ENCODE results near the gene CPSF3.
"Not testable (repeated sequence)": the region's sequence is repeated elsewhere in the genome, so short reads cannot be mapped to it uniquely, and the experiment has no call there.

Gene CPSF3

DNA sequence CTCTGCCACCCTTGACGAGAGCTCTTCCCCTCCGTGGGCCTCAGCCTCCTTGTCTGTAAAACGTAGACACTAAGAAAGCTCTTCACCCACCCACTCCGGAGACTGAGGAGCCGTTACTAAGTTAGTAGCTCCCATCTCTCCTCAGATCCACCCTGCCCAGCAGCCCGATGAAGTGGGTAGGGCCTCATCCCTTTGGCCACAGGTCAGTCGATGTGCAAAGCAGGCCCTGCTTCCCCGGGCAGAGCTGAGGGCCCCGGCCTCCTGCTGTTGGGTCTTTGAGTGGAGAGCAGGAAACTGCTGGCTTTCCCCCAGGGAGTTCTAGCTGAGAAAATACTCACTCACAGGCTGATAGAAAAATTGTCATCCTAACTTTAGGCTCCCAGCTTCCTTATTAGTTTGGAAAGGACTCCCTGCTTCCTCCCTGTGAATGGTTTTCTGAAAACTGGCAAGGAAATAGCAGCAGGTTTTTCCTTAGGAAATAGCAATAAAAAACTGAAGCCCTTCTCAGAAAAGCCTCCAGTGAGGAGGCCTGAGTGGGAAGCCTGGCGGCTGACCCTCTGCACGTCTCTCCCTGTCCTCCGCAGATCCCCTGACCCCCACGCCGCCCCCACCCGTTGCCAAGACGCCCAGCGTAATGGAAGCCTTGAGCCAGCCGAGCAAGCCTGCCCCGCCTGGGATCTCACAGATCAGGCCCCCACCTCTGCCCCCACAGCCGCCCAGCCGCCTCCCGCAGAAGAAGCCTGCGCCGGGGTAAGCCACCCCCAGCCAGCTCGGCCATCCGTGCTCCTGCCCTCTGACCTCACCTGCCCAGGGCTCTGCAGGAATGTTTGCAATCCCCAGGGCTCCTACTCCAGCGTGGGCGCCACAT is 30.3 kb upstream of the CPSF3 start:
- in situ Hi-C loops (cut with HindIII; ENCODE audit: low sequenced_read_pairs), result no loop called here

DNA sequence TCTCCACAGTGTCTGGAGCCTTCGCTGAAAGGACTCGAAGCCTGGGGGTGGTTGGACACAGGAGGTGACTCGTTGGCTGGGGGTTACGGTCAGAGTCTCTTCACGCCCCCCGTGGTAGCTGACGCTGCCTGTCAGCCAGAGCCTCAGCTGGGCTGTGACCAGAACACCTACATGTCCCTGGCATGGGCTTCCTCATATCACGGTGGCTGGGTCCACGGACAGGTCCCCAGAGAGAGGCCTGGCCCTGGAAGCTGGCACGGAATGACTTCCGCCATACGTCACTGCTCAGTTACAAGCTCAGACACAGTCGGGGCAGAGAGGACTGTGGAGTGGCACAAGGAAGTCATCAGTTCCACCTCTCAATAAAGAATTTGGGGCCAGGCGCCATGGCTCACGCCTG is 28.6 kb upstream of the CPSF3 start:
- in situ Hi-C loops (cut with HindIII; ENCODE audit: low sequenced_read_pairs), result no loop called here

DNA sequence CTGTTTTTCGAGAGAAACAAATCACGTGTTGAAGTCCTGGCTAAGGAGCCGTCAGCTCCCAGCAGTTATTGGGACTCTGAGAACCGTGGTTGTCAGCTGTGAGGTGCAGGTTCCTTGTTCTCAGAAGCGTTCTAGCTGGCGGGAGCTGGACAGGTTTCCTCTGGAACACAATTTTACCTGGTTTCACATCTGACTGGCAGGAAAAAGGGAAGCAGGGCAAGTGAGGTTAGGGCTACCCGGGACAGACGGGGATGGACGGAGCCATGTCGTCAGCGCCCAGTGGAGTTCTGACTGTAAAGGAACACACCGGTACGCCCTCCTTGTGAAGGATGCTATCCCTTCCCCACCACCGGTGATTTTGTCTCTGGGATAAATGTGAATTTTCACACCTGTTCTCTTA is 26.3 kb upstream of the CPSF3 start:
- in situ Hi-C loops (cut with HindIII; ENCODE audit: low sequenced_read_pairs), result no loop called here

DNA sequence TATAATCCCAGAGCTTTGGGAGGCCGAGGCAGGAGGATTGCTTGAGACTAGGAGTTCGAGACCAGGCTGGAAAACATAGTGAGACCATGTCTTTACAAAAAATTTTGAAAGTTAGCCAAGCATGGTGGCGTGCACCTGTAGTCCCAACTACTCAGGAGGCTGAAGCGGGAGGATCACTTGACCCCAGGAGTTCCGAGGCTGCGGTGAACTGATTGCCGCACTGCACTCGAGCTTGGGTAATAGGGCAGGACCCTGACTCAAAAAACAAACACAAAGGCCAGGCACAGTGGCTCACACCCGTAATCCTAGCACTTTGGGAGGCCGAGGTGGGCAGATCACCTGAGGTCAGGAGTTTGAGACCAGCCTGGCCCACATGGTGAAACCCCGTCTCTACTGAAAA is 25.2 kb upstream of the CPSF3 start:
- in situ Hi-C loops (cut with HindIII; ENCODE audit: low sequenced_read_pairs), result not testable (repeated sequence)

GRCh38 chr2:9398881-9399780 is 24.3 kb upstream of the CPSF3 start:
- in situ Hi-C loops (cut with HindIII; ENCODE audit: low sequenced_read_pairs), result no loop called here

- in situ Hi-C loops (cut with HindIII; ENCODE audit: low sequenced_read_pairs), result no loop called here
Observed at GRCh38 chr2:9400268-9401058, 23.0 kb upstream of the CPSF3 start.

DNA sequence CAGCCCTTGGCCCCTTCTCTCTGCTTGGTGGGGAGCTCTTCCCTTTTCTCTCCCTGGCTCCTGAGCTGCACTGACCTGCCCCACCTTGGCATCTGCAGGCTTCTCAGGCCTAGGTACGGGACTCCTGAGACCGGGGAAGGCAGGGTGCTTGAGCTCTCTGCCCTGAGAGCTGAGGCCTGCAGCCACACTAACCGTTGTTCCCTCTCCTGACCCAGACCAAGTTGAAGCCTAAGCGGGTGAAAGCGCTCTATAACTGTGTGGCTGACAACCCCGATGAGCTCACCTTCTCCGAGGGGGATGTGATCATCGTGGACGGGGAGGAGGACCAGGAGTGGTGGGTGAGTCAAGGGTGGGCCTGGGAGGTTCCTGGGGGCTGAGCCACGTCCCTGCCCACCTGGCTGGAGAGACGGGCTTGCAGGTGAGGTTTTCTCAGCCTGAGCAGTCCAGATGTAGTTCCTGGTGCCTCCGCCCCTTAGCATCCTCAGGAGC is 22.4 kb upstream of the CPSF3 start:
- in situ Hi-C loops (cut with HindIII; ENCODE audit: low sequenced_read_pairs), result no loop called here

GRCh38 chr2:9401646-9402371 is 21.6 kb upstream of the CPSF3 start:
- in situ Hi-C loops (cut with HindIII; ENCODE audit: low sequenced_read_pairs), result no loop called here

DNA sequence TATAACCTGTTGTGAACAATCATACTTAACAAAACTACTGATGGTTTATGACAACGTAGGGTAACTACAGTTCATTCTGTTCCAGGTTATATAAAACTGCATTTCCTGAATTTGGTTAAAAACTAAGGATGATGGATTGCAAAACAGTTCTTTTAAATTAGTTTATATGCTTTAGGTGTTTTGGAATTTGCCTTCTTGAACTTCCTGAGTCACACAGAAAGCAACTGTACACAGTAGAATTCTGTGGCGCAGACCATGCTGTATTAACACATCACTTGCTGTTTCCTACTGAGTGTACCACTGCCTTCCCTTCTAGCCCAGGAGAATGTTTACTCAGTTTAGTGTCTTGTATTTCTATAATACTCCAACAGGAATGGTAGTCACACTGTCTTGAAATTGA is 19.5 kb upstream of the CPSF3 start:
- in situ Hi-C loops (cut with HindIII; ENCODE audit: low sequenced_read_pairs), result no loop called here

DNA sequence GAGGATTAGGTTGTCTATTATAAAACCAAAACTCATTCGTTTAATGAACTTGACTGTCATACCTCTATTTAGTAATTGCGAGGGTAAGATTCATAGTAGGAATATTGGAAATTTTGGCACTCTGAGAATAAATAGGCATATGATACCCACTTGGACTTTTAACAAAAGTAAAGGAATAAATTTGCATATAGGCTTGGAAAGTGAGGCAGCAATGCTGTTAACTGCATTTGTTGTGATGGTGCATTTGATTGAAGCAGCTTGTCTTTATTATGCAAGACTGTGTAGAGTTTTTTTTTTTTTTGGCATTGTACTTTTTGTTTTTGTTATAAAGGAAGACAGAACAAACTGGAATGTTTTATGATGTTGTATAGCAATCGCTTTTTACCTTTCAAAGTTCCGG is 19.0 kb upstream of the CPSF3 start:
- in situ Hi-C loops (cut with HindIII; ENCODE audit: low sequenced_read_pairs), result no loop called here

- in situ Hi-C loops (cut with HindIII; ENCODE audit: low sequenced_read_pairs), result no loop called here
Observed at GRCh38 chr2:9405636-9406035, 17.8 kb upstream of the CPSF3 start.

DNA sequence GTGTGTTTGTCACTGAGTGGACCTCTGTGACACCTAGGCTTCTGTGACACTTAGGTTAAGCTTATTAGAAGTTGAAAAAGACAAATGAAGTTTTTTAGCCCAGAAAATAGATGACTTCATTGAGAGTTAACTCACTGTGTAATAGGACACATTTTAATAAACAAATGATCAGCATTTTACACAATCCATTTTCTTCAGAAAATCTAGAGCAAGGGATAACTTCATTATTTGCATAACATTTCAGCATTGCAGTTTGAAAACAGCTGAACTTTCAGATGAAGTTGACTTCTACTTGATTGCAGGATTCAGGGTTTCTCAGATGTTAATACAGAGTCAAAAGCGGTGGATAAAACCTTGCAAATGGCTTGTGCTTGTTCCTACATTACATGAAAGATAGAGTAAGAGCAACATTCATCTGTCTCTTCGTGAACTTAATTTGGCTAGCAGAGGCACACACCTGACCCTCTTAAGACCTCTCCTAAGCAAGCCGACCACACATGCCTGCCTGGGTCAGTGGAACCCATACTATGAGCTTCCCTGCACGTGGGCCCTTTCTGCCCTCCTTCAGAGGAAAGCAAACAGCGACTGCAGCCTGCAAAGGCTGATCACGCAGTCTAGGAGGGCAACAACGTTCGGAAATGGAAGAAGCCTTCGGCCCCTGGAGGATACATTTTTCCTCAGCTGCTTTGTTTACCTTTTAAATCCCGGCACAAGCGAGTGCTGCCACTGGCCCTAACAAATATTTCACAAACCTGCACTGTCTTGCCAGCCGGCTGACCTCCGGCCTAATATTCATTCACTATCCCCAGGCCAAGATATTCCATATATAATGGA is 16.7 kb upstream of the CPSF3 start:
- in situ Hi-C loops (cut with HindIII; ENCODE audit: low sequenced_read_pairs), result no loop called here

DNA sequence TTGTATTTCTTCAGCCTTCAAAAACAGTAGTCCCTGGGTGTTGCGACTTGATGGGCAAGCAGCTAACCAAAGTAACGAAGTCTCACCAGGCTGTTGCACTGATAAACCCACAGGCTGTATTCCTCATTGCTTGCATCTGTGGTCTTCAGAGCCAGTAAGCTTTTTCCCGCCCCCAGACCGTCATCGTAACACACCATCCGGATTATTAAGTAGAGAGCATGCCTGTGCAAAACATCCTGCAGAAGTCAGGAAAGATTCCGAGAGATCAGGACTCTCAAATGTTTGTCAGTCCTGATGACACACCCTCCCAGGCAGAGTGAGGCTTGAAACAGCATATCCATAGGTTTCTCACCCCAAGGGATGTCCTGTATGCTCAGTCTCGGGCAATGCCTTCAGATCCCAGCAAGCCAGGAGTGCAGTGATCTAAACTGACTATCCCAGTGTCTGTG is 16.1 kb upstream of the CPSF3 start:
- in situ Hi-C loops (cut with HindIII; ENCODE audit: low sequenced_read_pairs), result no loop called here

DNA sequence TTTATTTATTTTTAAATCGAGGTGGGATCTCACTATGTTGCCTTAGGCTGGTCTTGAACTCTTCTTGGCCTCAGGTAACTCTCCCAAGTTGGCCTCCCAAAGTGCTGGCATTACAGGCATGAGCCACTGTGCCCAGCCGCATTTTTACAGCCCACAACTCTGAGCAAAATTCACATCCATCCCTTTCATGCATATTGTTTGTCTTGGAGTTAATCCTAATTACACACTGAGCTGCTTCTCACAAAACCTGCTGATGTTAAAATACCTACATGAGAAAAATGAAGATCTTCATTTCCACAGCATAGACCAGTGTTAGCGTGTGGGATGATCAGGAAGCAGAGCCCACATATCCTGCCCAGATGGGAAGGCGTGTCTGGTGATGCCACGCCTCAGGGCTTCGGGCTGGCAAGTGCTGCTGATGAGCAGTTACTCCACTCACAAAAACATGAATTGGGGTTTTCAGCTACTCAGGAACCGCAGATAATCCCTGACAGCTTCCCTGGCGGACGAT is 14.8 kb upstream of the CPSF3 start:
- in situ Hi-C loops (cut with HindIII; ENCODE audit: low sequenced_read_pairs), result no loop called here

DNA sequence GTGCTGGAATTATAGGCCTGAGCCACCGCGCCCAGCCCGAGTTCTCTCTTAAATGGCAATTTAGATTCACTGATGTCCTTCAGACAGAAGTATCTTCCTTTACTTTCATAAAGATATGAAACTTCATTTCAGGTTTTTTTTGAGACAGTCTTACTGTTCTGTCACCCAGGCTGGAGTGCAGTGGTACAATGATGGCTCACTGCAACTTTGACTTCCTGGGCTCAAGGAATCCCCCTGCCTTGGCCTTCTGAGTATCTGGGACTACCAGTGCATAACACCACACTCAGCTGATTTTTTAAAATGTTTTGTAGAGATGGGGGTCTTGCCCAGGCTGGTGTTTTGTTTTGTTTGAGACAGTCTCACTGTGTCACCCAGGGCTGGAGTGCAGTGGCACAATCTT is 13.3 kb upstream of the CPSF3 start:
- in situ Hi-C loops (cut with HindIII; ENCODE audit: low sequenced_read_pairs), result no loop called here

DNA sequence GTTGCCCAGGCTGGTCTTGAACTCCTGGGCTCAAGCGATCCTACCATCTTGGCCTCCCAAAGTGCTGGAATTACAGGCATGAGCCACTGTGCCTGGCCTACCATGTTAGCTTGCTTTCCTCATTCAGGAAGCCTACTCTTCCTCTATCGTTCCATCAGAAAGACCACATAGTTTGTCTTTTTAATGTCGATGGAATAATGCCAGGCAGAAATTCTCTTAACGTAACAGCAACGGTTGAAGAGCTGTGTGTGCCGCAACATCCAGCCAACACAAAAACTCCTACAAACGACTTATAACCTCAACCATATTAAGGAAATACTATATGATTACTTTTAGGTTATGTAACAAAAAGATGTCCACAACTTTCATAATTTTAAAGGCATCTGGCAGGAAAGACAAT is 10.7 kb upstream of the CPSF3 start:
- in situ Hi-C loops (cut with HindIII; ENCODE audit: low sequenced_read_pairs), result no loop called here

- in situ Hi-C loops (cut with HindIII; ENCODE audit: low sequenced_read_pairs), result loop anchor here (5.0 kb wide), 1 partner anchor 208 kb away; the partner anchor contains the start of gene ASAP2
Observed at GRCh38 chr2:9415516-9416169, 7.8 kb upstream of the CPSF3 start.

DNA sequence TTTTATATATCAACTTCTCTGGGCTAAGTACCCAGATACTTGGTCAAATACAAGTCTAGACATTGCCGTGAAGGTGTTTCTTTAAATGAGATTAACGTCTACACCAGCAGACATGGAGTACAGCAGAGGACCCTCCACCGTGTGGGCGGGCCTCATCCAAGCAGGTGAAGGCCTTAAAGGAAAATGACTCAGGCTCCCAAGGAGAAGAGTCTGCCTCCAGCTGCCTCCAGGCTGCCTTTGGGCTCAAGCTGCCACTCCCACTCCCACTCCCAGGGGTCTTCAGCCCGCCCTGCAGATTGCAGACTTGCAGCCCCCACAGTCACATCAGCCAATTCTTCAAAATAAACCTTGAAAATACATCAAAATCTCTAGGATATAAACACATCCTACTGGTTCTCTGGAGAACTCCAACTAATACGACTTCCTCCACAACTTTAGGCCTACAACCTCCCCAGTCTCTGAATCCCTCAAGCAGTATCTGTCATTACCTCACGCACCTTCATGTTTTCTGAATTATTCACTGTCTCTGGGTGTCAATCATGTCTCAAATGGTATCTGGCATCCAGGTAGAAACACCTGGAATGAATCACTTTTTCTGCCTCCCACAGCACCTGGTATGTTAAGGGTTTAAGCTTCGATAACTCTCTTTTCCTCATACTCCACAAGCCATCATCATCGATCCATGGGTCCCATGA is 7.0 kb upstream of the CPSF3 start:
- in situ Hi-C loops (cut with HindIII; ENCODE audit: low sequenced_read_pairs), result loop anchor here (5.0 kb wide), 1 partner anchor 209 kb away; the partner anchor contains the start of gene ASAP2
